Stimulated activated CD8-positive, alpha-beta memory T cell treated with anti-CD3 and anti-CD28 coated beads, Interleukin-2, amount 100 ng/mL, for 1 hour (primary cell): ENCODE measurements around the gene LSMEM2.
A peak's percentile ranks its signal among the peaks of the same experiment; 100 is the strongest.

Experiments
- DNase-seq, 2 donors: peaks; one replicate each; pipeline ENCODE4 v3.0.0-alpha.2; 2020; ENCODE audit warnings: low read depth in 2 of 2

Gene LSMEM2

DNA sequence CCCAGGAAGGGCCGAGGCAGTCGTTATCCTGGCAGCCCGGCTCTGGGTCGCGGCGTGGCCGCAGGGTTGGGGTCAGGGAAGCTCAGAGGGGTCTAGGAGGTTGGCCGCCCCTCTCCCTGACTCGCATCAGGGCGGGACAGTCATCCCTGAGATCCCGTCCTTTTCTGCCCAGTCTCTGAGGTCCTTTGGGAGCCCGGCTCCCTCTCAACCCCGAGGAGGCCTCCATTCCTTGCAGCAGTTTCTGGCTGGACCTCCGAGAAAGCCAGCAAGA, 43.2 kb downstream of the LSMEM2 start:
- DNase-seq, result no peak

DNA sequence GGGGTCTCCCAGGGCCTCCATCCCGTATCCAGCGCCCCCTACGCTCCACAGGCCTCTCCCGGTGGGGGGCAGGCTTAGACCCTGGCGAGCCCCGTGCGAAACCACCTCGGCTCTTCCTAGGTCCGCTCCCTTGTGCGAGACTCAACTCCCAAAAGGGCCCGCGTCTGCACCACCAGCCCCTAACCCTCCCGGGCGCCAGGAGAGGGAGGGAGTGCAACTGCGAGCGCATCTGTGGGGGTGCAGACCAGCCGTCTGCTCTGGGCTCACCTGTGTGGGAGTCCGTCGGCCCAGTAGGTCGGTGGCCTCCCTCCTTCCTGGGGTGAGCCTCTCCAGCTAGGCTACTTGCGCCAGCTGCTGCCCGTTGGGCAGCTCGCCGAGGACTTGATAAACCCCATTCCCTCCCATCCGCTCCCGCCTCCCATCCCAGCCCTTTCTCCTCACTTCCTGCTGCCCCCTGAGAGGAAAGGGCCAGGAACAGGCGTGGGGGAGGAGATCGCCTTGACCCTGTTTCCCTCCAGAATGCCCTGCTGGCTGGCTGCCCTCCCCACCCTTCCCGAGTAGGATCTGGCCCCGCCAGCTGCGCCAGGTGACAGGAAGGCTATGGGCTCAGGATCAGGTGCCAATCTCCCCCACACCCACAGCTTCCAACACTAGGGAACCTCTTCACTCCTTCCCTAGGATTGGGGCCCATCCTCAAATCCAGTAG, 43.7 kb downstream of the LSMEM2 start, which contains the start of gene HYAL2:
TSS of gene HYAL2 (minus strand) at position 360 of the 706 bp plus-strand sequence. CDS start 2,256 bp downstream, outside the sequence.
- no peak for DNase-seq

- no peak for DNase-seq
These were observed 44.3 kb downstream of the LSMEM2 start for GRCh38 chr3:50323092-50323600.

DNA sequence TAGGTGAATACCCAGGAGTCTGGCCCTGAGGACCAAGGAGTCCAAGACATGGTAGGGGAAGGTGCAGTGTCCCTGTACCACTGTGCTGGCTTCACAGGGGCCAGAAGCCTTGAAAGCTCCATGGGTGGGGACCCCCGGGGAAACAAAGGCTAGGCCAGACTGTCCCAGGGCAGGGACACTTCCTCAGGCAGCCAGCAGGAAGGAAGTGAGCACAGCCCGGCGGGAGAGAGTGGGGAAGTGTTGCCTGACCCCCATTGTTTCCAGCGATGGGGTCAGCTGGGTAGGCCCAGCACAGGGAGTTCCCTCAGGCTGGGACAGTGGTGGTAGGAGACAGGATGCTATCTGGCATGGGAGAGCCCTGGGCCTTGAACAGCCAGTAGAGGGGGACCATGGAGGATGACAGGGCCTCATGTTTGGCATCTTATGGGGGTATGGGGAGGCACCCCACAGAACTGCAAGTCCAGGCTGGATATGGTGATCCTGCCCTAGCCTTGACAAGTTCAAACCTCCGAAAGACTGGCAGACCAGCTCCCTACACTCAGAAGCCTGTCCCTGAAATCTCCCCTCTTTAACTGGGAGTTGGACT, 44.8 kb downstream of the LSMEM2 start:
- DNase-seq, result no peak

GRCh38 chr3:50324351-50325112, 45.6 kb downstream of the LSMEM2 start:
- no peak for DNase-seq

DNA sequence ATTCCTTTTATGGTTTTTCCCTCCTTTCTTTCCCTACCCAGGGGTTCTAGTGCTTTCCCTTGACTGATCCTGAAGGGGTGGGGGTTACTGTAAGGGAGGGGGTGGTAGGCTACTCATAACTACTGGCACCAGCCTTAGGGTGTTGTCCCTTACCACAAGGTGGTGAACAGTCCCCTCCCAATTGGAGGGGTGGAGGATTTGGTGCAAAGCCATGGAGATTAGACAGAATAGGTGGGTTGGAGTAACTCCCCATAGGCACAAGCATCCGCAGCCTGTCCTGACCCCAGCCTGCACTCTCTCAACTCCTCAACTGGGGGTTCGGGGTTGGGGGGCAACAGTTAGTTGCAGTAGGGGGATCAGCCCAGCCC, 46.2 kb downstream of the LSMEM2 start:
- no peak for DNase-seq

DNA sequence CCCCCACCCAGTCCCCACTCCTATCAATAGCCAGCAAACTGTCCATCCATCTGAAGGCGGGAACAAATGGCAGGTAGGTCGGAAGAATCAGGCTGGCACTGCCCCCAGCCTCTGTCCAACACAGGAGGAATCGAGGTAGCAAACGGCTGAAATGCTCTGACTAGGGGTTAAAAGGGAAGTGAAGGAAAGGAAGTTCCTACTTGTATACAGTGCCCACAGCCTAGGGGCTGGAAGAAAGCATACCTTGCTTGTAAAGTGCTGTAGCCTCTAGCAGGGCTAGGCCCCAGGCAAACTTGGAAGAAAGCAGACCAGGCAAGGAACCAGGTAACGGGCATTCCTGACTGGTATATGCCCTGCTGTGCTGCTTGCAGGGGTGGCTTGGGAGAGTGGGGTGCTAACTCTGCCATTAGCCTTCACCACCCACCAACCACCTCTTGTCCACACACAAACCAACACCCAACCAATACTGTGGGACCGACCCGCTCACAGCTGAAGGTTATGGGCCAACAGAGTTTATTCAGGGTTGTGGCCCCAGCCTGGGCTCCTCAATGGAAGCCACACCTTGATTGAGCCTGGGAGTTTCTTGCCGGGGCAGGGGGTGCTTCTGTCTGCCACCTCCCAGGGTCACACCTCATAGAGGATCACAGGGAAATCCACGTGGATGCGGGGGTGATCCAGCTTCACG, 46.8 kb downstream of the LSMEM2 start:
- DNase-seq, result no peak

- no peak for DNase-seq
These were observed 47.3 kb downstream of the LSMEM2 start for GRCh38 chr3:50326182-50326541.

DNA sequence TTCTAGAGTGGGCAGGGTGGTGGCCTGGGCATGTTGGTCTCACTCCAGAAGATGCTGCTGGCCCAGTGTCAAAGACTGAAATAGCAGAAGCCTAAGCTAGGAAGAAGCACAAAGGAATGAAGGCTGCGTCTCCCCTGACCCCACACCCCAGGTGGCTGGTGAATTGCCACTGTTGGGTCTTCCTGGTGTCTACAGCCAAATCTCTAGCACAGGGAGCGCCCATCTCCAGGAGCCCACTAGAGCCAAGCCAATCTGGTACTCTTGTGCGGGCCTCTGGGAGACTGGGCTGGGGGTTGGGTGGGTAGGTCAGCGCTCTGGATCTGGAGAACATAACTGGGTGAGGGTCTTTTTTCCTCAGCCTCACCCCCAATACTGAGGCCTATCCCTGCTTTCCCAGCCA, 48.2 kb downstream of the LSMEM2 start:
- DNase-seq, result no peak

- DNase-seq, result peak; percentile 87 to 89
These were observed 49.2 kb downstream of the LSMEM2 start, which contains the start of gene TUSC2 for GRCh38 chr3:50327943-50328691. TSS of gene TUSC2 (minus strand) at chr3:50328223. CDS start at chr3:50328099, 124 bp downstream.

DNA sequence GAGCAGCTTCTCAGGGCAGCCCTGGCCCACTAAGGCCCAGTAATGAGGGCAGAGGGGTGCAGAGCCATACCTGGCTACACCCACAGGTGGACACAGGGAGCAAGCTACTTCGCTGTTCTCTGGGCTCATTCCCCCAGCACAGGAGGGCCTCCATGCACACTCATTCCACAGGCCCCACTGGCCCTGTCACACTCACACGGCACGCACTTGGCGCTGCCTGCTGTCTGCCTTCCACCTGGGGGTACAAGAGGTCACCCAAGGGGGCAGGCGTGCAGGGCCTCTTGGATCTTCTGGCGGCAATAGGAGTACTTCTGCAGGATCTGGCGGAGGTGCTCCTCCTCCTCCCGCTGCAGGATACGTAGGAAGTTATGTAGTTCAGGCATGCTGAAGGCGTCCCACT, 51.4 kb downstream of the LSMEM2 start:
- no peak for DNase-seq

- DNase-seq, result no peak
These were observed 52.5 kb downstream of the LSMEM2 start for GRCh38 chr3:50331364-50331907.

GRCh38 chr3:50333744-50334328, 54.9 kb downstream of the LSMEM2 start:
- DNase-seq, result no peak

- no peak for DNase-seq
These were observed 55.6 kb downstream of the LSMEM2 start for GRCh38 chr3:50334339-50335075.

- DNase-seq, result no peak
These were observed 57.7 kb downstream of the LSMEM2 start for GRCh38 chr3:50336452-50337174.

DNA sequence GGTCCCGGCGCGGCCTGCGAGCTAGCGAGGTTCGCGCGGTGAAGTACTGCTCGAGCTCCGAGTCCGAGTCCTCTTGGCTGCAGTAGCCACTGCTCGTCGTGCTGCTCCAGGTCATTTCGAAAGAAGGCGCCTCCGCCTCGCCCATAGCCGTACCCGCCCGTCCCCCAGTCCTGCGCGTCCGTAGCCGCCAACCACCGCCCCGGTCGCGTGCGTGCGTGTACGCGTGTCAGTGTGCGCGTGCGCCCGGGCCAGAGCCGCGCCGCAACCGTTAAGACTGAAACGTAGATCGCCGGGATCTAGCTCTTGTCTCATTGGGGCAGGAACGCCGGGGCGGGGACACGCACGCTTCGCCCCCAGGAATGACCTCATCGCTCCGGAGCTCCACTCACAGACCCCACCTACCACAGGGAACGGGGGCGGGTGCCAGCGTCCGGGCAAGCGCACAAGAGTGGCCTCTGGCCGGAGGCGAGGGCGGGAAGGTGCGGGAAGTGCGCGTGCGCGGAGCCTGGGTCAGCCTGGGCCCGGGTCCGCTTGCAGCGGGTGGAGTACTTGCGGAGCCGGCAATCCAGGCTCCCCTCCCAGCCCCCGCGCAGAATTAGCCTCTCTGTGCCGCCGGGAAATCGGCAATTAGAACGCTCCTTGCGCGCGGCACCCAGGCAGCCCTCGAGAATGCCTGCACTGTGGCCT, 58.4 kb downstream of the LSMEM2 start:
- DNase-seq, result peak; percentile 83 to 88
